Ishikawa (cell line): ENCODE measurements around the gene ARID5B.

Experiments
- CEBPB ChIP-seq: IDR thresholded peaks from 2 replicates; pipeline ENCODE4 v1.6.1; 2012
- CREB1 ChIP-seq: IDR thresholded peaks from 2 replicates; pipeline ENCODE4 v1.6.1; 2012; ENCODE audit warnings: low read depth
- EGR1 ChIP-seq: IDR thresholded peaks from 2 replicates; pipeline ENCODE4 v1.6.1; 2012
- EP300 ChIP-seq: IDR thresholded peaks from 2 replicates; pipeline ENCODE4 v1.6.1; 2012; ENCODE audit warnings: borderline replicate concordance
- FOXM1 ChIP-seq: IDR thresholded peaks from 2 replicates; pipeline ENCODE4 v1.6.1; 2012; ENCODE audit warnings: low read depth, borderline replicate concordance
- MAX ChIP-seq: IDR thresholded peaks from 2 replicates; pipeline ENCODE4 v1.6.1; 2012
- NFIC ChIP-seq: IDR thresholded peaks from 2 replicates; pipeline ENCODE4 v1.6.1; 2012
- RAD21 ChIP-seq: IDR thresholded peaks from 2 replicates; pipeline ENCODE4 v1.6.1; 2012; ENCODE audit warnings: low read depth
- REST ChIP-seq: IDR thresholded peaks from 2 replicates; pipeline ENCODE4 v1.6.1; 2012; ENCODE audit warnings: low read depth, mild to moderate bottlenecking
- TAF1 ChIP-seq: IDR thresholded peaks from 2 replicates; pipeline ENCODE4 v1.6.1; 2012; ENCODE audit warnings: low read depth, mild to moderate bottlenecking
- TCF12 ChIP-seq: IDR thresholded peaks from 2 replicates; pipeline ENCODE4 v1.6.1; 2012; ENCODE audit warnings: low read depth
- TEAD4 ChIP-seq: IDR thresholded peaks from 2 replicates; pipeline ENCODE4 v1.6.1; 2012
- YY1 ChIP-seq: IDR thresholded peaks from 2 replicates; pipeline ENCODE4 v1.6.1; 2012; ENCODE audit warnings: low read depth
- ZBTB7A ChIP-seq: IDR thresholded peaks from 2 replicates; pipeline ENCODE4 v1.6.1; 2012; ENCODE audit warnings: low read depth
- TF ChIP-seq, protein P1 (sequence below): IDR thresholded peaks from 2 replicates; pipeline ENCODE4 v1.6.1; 2012

ARID5B gene

GRCh38 chr10:61923210-61923949 is 21.9 kb downstream of the ARID5B start:
- TF ChIP-seq CREB1 (no peak), MAX (no peak), RAD21 (no peak), YY1 (no peak), ZBTB7A (no peak), TAF1 (no peak), REST (no peak), EGR1 (no peak), TEAD4 (no peak), EP300 (no peak), TCF12 (no peak), FOXM1 (no peak), NFIC (no peak), CEBPB (no peak)
- TF ChIP-seq, protein P1, sequence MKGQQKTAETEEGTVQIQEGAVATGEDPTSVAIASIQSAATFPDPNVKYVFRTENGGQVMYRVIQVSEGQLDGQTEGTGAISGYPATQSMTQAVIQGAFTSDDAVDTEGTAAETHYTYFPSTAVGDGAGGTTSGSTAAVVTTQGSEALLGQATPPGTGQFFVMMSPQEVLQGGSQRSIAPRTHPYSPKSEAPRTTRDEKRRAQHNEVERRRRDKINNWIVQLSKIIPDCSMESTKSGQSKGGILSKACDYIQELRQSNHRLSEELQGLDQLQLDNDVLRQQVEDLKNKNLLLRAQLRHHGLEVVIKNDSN: no peak

DNA sequence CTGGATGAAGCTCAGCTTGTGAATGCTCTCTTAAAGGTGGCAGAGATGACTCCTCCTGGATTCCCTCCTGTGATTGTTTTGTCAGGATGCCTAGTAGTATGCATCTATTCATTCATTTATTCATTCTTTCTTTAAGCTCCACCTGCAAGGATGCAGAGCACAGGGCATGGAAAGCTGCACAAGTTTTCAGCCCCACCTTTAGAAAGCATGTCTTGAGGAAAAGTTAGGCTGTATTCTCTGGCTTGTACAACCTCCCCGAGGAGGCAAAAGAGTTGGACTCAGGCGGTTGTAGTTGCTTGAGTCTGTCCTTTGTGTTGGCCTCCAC is 22.4 kb downstream of the ARID5B start:
- TF ChIP-seq RAD21 (no peak), MAX (no peak), TEAD4 (no peak), YY1 (no peak), ZBTB7A (no peak), REST (no peak)
- TF ChIP-seq, protein P1: no peak

DNA sequence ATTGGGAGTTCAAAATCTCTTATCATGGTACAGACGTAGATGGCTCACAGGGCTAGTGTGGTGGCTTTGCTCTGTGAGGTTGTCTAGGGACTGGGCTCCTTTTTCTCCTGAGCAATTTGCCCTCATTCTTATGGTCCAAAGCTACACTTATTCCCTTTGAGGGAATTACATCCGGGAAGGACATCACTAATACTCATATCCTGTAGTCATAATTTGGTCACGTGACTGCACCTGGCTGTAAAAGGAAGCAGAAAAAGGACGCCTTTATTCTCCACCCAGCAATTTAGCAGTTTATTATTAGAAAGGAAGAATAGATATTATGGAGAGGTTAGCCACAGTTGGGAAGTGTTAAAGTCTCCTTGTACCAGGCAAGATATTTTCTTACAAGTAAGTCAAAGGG is 28.1 kb downstream of the ARID5B start:
- TF ChIP-seq CEBPB (no peak), FOXM1 (no peak), ZBTB7A (no peak), MAX (no peak), RAD21 (no peak), CREB1 (no peak), TAF1 (no peak), EP300 (no peak), EGR1 (no peak), REST (no peak), TCF12 (no peak)
- TF ChIP-seq, protein P1: no peak

DNA sequence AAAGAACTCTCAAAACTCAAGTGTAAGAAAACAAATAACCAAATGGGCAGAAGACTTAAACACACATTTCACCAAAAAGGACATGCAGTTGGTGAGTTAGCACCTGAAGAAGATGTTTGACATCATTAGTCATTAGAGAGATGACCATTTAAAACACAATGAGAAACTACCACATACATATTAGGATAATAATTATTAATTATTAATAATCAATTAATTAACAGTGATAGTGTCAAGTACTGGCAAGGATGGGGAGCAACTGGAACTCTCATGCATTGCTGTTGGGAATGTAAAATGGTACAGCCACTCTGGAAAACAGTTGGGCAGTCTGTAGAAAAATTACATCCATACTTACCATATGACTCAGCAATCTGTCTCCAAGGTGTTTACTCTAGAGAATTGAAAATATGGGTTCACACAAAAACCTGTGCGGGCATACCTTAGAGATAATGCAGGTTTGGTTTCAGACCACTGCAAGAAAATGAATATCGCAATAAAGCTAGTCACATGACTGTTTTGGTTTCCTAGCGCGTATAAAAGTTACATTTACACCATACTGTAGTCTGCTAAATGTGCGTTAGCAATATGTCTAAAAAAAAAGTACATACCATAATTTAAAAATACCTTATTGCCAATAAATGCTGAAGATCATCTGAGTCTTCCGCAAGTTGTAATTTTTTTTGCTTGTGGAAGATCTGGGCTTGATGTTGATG is 30.3 kb downstream of the ARID5B start:
- TF ChIP-seq CREB1: no peak
- no peak for TF ChIP-seq CEBPB
- TF ChIP-seq EGR1: no peak
- no peak for TF ChIP-seq TCF12
- no peak for TF ChIP-seq EP300
- TF ChIP-seq TEAD4: no peak
- TF ChIP-seq REST: no peak
- no peak for TF ChIP-seq ZBTB7A
- TF ChIP-seq RAD21: no peak
- no peak for TF ChIP-seq YY1
- TF ChIP-seq, protein P1: no peak
- no peak for TF ChIP-seq TAF1
- no peak for TF ChIP-seq FOXM1
